ENCODE measurements around the gene ZBTB43. TPM values are rescaled to one million over a fixed set of nuclear protein-coding genes. Genes with fewer than 3 reads are reported as not detected.
"Not testable (repeated sequence)": the region's sequence is repeated elsewhere in the genome, so short reads cannot be mapped to it uniquely, and the experiment has no call there.

The ZBTB43 gene
- total RNA-seq, 1 donor from 2014 or later, result 30.2 TPM

DNA sequence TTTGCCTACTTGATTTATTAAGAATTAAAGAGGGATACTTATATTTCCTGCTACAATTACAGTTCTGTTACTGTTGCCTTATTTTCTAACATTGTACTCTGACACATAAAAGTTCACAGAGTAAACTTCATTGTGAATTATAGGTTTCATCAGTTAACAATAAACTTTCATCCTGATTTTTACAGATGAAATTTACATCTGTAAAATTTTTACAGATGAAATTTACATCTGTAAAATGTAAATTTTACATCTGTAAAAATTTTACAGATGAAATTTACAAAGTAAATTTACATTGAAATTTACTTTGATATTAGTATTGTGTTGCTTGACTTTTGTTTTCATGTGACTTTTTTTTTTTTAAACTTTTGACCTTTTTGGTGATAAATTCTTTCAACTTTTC is 9.3 kb downstream of the ZBTB43 start:
- DNase-seq, result no peak
- Histone ChIP-seq H3K9me3 (peaks cover 18% of the 10 kb centered on the region), H3K27me3 (ENCODE audit: low read depth) (no peaks in the 10 kb centered on the region), H3K4me3 (no peak overlapping the region), H3K36me3 (peaks cover 42% of the 10 kb centered on the region), H3K27ac (no peak overlapping the region), H3K4me1 (peaks cover 4% of the 10 kb centered on the region)
- intact Hi-C loops (cut with DNase I), result no loop called here
- no peak for TF ChIP-seq CTCF (IDR thresholded peaks at IDR 0.05)
- ATAC-seq, result no peak

DNA sequence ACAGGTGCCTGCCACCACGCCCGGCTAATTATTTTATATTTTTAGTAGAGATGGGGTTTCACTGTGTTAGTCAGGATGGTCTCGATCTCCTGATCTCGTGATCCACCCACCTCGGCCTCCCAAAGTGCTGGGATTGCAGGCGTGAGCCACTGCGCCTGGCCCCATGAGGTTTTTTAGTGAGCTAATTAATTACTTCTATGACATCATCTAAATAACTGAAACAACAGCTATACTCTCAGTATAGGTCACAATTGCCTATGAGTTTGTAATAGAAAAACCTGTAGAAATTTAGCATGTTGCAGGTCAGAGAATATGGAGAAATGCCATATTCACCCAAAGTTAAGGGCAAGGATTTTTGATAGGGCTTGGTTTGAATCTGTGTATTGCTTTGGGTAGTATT is 12.8 kb downstream of the ZBTB43 start:
- DNase-seq; H3K4me1 ChIP-seq; H3K27ac ChIP-seq; H3K4me3 ChIP-seq; intact Hi-C loops (cut with DNase I); H3K27me3 ChIP-seq (ENCODE audit: low read depth); ATAC-seq: not testable (repeated sequence)
- Histone ChIP-seq H3K36me3 (peaks cover 14% of the 10 kb centered on the region), H3K9me3 (peaks cover 24% of the 10 kb centered on the region)

DNA sequence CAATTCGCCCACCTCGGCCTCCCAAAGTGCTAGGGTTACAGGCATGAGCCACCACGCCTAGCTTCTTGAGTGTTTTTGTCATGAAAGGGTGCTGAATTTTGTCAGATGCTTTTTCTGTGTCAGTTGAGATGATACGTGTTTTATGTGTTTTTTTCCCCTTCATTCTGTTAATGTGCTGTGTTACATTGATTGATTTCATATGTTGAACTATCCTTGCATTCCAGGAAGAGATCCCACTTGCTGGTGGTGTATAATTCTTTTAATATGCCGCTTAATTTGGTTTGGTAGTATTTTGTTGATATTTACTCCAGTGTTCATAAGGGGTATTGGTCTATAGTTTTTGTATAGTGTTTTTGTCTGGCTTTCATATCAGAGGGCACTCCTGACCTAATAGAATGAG is 13.6 kb downstream of the ZBTB43 start:
- no peak for TF ChIP-seq CTCF (IDR thresholded peaks at IDR 0.05)
- intact Hi-C loops (cut with DNase I), result no loop called here
- peaks cover 10% of the 10 kb centered on the region for H3K36me3 ChIP-seq
- DNase-seq (no peak), ATAC-seq (no peak)
- H3K9me3 ChIP-seq, result peaks cover 24% of the 10 kb centered on the region
- H3K4me1 ChIP-seq, result no peaks in the 10 kb centered on the region
- no peak overlapping the region for H3K4me3 ChIP-seq
- H3K27ac ChIP-seq, result no peak overlapping the region
- H3K27me3 ChIP-seq (ENCODE audit: low read depth), result no peaks in the 10 kb centered on the region

DNA sequence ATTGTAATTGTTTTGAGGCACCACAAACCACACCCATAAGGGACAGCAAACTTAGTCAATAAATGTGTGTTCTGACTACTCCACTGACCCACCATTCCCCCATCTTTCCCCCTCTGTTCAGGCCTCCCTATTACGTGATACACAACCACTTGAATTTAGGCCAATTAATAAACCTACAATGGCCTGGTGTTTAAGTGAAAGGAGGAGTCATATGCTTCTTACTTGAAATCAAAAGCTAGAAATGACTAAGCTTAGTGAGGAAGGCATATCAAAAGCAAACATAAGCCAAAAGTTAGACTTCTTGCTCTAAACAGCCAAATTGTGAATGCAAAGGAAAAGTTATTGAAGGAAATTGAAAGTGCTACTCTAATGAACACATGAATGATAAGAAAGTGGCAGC is 14.6 kb downstream of the ZBTB43 start:
- no peak overlapping the region for H3K27ac ChIP-seq
- H3K9me3 ChIP-seq, result peaks cover 21% of the 10 kb centered on the region
- H3K27me3 ChIP-seq (ENCODE audit: low read depth), result no peaks in the 10 kb centered on the region
- intact Hi-C loops (cut with DNase I), result no loop called here
- H3K4me1 ChIP-seq, result no peaks in the 10 kb centered on the region
- H3K36me3 ChIP-seq, result peaks cover 10% of the 10 kb centered on the region
- no peak overlapping the region for H3K4me3 ChIP-seq
- TF ChIP-seq CTCF (IDR thresholded peaks at IDR 0.05), result no peak
- DNase-seq, result no peak
- no peak for ATAC-seq

GRCh38 chr9:126822278-126822677 is 17.4 kb downstream of the ZBTB43 start:
- ATAC-seq (no peak), DNase-seq (no peak)
- Histone ChIP-seq H3K4me1 (no peaks in the 10 kb centered on the region), H3K36me3 (peaks cover 24% of the 10 kb centered on the region), H3K4me3 (no peak overlapping the region), H3K27me3 (ENCODE audit: low read depth) (no peaks in the 10 kb centered on the region), H3K27ac (no peak overlapping the region), H3K9me3 (peaks cover 17% of the 10 kb centered on the region)
- TF ChIP-seq CTCF (IDR thresholded peaks at IDR 0.05), result no peak
- intact Hi-C loops (cut with DNase I), result no loop called here

GRCh38 chr9:126822873-126823272 is 18.0 kb downstream of the ZBTB43 start:
- peaks cover 24% of the 10 kb centered on the region for H3K36me3 ChIP-seq
- intact Hi-C loops (cut with DNase I), result no loop called here
- ATAC-seq (no peak), DNase-seq (no peak)
- no peak for TF ChIP-seq CTCF (IDR thresholded peaks at IDR 0.05)
- H3K27me3 ChIP-seq (ENCODE audit: low read depth), result no peaks in the 10 kb centered on the region
- no peak overlapping the region for H3K4me3 ChIP-seq
- H3K9me3 ChIP-seq, result peaks cover 16% of the 10 kb centered on the region
- no peak overlapping the region for H3K27ac ChIP-seq
- no peaks in the 10 kb centered on the region for H3K4me1 ChIP-seq

DNA sequence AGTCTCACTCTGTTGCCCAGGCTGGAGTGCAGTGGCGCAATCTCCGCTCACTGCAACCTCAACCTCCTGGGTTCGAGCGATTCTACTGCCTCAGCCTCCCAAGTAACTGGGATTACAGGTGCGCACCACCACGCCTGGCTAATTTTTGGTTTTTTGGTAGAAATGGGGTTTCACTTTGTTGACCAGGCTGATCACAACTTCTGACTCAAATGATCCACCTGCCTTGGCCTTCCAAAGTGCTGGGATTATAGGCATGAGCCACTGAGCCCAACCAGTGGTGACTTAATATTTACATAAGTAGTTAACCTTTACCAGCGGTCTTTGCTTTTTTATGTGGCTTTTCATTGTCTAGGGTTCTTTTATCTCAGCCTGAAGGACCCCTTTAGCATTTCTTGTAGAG is 19.2 kb downstream of the ZBTB43 start:
- DNase-seq; H3K27ac ChIP-seq; H3K4me3 ChIP-seq; H3K4me1 ChIP-seq; intact Hi-C loops (cut with DNase I); H3K27me3 ChIP-seq (ENCODE audit: low read depth); ATAC-seq; H3K9me3 ChIP-seq: not testable (repeated sequence)
- peaks cover 24% of the 10 kb centered on the region for H3K36me3 ChIP-seq

All from lower lobe of right lung (tissue), 2 donors.